ENCODE results near the gene FAM227B. TPM values are rescaled to one million over a fixed set of nuclear protein-coding genes. Genes with fewer than 3 reads are reported as not detected.
"Not testable (repeated sequence)": the region's sequence is repeated elsewhere in the genome, so short reads cannot be mapped to it uniquely, and the experiment has no call there.

The FAM227B gene
- total RNA-seq, 1 donor from 2014 or later: 7.6 TPM

GRCh38 chr15:49610157-49610918 is 10.3 kb downstream of the FAM227B start:
- DNase-seq (ENCODE audit: low read depth): no peak

GRCh38 chr15:49606594-49606993 is 14.0 kb downstream of the FAM227B start:
- no peak for DNase-seq (ENCODE audit: low read depth)

GRCh38 chr15:49605588-49605987 is 15.0 kb downstream of the FAM227B start:
- DNase-seq (ENCODE audit: low read depth): no peak

- DNase-seq (ENCODE audit: low read depth): no peak
These were observed 15.8 kb downstream of the FAM227B start for GRCh38 chr15:49604625-49605409.

GRCh38 chr15:49592829-49593316 is 27.7 kb downstream of the FAM227B start:
- DNase-seq (ENCODE audit: low read depth): not testable (repeated sequence)

- no peak for DNase-seq (ENCODE audit: low read depth)
These were observed 31.6 kb downstream of the FAM227B start for GRCh38 chr15:49589030-49589429.

GRCh38 chr15:49573421-49573820 is 47.2 kb downstream of the FAM227B start:
- no peak for DNase-seq (ENCODE audit: low read depth)

GRCh38 chr15:49570672-49571071 is 49.9 kb downstream of the FAM227B start:
- no peak for DNase-seq (ENCODE audit: low read depth)

- DNase-seq (ENCODE audit: low read depth): no peak
These were observed 50.4 kb downstream of the FAM227B start for GRCh38 chr15:49570174-49570573.

- no peak for DNase-seq (ENCODE audit: low read depth)
These were observed 60.6 kb downstream of the FAM227B start for GRCh38 chr15:49560045-49560444.

GRCh38 chr15:49558929-49559328 is 61.7 kb downstream of the FAM227B start:
- no peak for DNase-seq (ENCODE audit: low read depth)

GRCh38 chr15:49556437-49556836 is 64.2 kb downstream of the FAM227B start:
- no peak for DNase-seq (ENCODE audit: low read depth)

GRCh38 chr15:49550342-49550741 is 70.3 kb downstream of the FAM227B start:
- DNase-seq (ENCODE audit: low read depth): not testable (repeated sequence)

GRCh38 chr15:49538520-49538919 is 82.1 kb downstream of the FAM227B start:
- DNase-seq (ENCODE audit: low read depth): no peak

GRCh38 chr15:49530092-49530491 is 90.5 kb downstream of the FAM227B start:
- no peak for DNase-seq (ENCODE audit: low read depth)

- no peak for DNase-seq (ENCODE audit: low read depth)
These were observed 92.3 kb downstream of the FAM227B start for GRCh38 chr15:49528289-49528688.

- no peak for DNase-seq (ENCODE audit: low read depth)
These were observed 98.8 kb downstream of the FAM227B start for GRCh38 chr15:49521802-49522201.

- DNase-seq (ENCODE audit: low read depth): not testable (repeated sequence)
These were observed 107.9 kb downstream of the FAM227B start for GRCh38 chr15:49512739-49513138.

GRCh38 chr15:49507261-49507660 is 113.4 kb downstream of the FAM227B start:
- no peak for DNase-seq (ENCODE audit: low read depth)

- no peak for DNase-seq (ENCODE audit: low read depth)
These were observed 114.3 kb downstream of the FAM227B start for GRCh38 chr15:49506341-49506740.

- no peak for DNase-seq (ENCODE audit: low read depth)
These were observed 119.0 kb downstream of the FAM227B start for GRCh38 chr15:49501586-49501985.

- no peak for DNase-seq (ENCODE audit: low read depth)
These were observed 124.4 kb downstream of the FAM227B start for GRCh38 chr15:49495993-49496753.

Measured in renal cortical epithelial cell (primary cell).